HAP-1 (cell line): ENCODE data around the gene CLCA2.

Experiments used
- DNase-seq, 2 experiments: peaks; one replicate each; pipeline ENCODE4 v3.0.0-alpha.2; 2016 to 2020; ENCODE audit warnings: low spot score in 2 of 2
- H3K27me3 ChIP-seq: fragments of 250-450 bp; sonication (Bioruptor Pico); 2 replicates; pipeline ENCODE4 v1.5.1; 2020; ENCODE audit warnings: low read depth, mild to moderate bottlenecking, moderate library complexity
- H3K36me3 ChIP-seq: fragments of 250-450 bp; sonication (Bioruptor Pico); replicated peaks from 2 replicates; pipeline ENCODE4 v1.5.1; 2020; ENCODE audit warnings: mild to moderate bottlenecking
- H3K4me1 ChIP-seq: fragments of 250-450 bp; sonication (Bioruptor Pico); 2 replicates; pipeline ENCODE4 v1.5.1; 2020; ENCODE audit warnings: mild to moderate bottlenecking
- H3K4me3 ChIP-seq: fragments of 250-450 bp; sonication (Bioruptor Pico); 2 replicates; pipeline ENCODE4 v1.5.1; 2020; ENCODE audit warnings: mild to moderate bottlenecking, moderate library complexity
- H3K9me3 ChIP-seq: fragments of 250-450 bp; sonication (Bioruptor Pico); 2 replicates; pipeline ENCODE4 v1.5.1; 2020; ENCODE audit warnings: mild to moderate bottlenecking, moderate library complexity
- in situ Hi-C: fragments of 300-500 bp; cut with MboI; formaldehyde crosslinking; loops from 3 replicates; pipeline ENCODE4 v1.14.3; 2020; ENCODE audit warnings: low sequenced_read_pairs, inconsistent platforms, mixed read lengths

CLCA2 gene

DNA sequence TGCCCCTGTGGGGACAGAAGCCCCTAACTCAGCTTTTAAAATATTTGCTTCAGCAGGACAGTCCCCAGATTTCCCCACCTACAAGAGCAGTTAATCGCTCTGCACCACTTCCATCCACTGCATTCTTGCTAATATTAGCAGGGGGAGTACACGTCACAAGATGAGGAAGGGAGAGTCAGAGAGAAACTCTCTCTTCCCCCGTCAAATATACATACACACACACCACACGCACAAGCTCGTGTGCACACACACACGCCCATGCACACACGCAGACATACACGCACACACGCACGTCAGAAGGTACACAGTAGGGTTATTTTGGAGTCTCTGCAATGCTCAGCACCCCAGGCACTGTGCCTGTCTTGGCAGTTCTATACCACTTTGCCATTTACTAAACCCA is 46.9 kb downstream of the CLCA2 start:
- no peaks in the 10 kb centered on the region for H3K36me3 ChIP-seq
- DNase-seq: no peak
- H3K27me3 ChIP-seq: peaks cover 23% of the 10 kb centered on the region
- no peaks in the 10 kb centered on the region for H3K4me1 ChIP-seq
- no peaks in the 10 kb centered on the region for H3K9me3 ChIP-seq
- in situ Hi-C loops: no loop called here
- H3K4me3 ChIP-seq: no peak overlapping the region

DNA sequence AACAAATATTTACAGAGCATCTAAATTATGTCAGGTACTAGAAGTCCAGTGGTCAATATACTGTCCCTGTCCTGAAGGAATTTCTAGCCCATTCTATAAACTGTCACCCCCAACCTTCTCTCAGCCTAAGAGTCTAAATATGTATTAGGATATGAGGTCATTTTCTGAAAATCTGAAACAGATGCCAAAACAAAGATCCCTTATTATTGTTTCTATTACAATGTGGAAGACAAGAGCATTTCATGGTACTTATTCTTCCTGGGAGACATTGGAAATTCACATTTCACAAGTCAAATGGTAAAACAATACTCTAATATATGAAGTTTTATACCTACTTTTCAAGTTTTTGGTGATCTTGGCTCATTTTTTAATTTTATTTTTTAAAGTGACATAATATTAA is 47.3 kb downstream of the CLCA2 start:
- Histone ChIP-seq H3K4me1 (no peaks in the 10 kb centered on the region), H3K4me3 (no peak overlapping the region), H3K27me3 (peaks cover 23% of the 10 kb centered on the region), H3K9me3 (no peaks in the 10 kb centered on the region), H3K36me3 (no peaks in the 10 kb centered on the region)
- no peak for DNase-seq
- in situ Hi-C loops: no loop called here

DNA sequence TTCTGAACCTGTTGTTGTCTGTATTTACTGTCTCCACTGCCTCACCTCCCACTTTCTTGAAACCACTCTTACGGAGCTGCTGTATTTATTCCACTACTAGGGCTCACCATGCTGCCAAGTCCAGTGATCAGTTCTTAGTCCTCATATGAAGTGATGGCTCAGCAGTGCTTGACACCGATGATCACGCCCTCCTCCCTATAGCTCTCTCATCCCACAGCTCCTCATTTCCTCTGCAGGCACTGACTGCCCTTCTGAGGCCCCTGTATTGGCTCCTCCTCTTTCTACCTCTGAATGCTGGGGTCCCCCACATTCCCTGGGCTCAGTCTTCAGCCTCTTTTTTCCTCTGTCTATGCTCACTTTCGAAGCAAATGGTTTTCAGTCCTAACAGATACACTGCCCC is 48.2 kb downstream of the CLCA2 start:
- Histone ChIP-seq H3K4me3 (no peak overlapping the region), H3K27me3 (peaks cover 23% of the 10 kb centered on the region), H3K9me3 (no peaks in the 10 kb centered on the region), H3K36me3 (no peaks in the 10 kb centered on the region), H3K4me1 (no peaks in the 10 kb centered on the region)
- DNase-seq: no peak
- in situ Hi-C loops: no loop called here

- DNase-seq: no peak
- in situ Hi-C loops: no loop called here
Measured at GRCh38 chr1:86472767-86473166, 48.8 kb downstream of the CLCA2 start.

DNA sequence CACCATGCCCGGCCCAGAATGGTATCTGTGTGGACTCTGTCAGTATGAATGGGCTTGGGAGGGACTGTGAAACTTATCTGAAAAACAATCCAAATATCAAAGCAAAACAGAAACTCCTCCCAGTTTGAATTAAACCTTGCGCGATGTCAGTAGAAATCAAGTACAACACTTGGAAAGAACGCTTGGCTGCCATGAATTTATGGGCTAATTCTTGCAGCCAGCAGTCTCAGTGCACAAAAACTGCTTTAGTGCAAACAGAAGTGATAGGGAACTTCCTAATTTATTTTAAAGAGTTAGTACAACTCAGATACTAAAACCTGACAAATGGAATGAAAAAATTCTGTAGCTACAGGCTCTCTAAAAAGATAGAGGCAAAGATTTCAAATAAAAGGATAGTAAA is 53.3 kb downstream of the CLCA2 start:
- Histone ChIP-seq H3K4me1 (0 out of 2 replicates have a peak, but pooled peaks cover 2% of the 10 kb centered on the region), H3K36me3 (no peaks in the 10 kb centered on the region), H3K9me3 (no peaks in the 10 kb centered on the region), H3K4me3 (no peak overlapping the region), H3K27me3 (peaks cover 4% of the 10 kb centered on the region; the same call in 1 of the 2 replicates)
- no peak for DNase-seq
- in situ Hi-C loops: no loop called here

More at GRCh38 chr1:86472767-86473166, 48.8 kb downstream of the CLCA2 start:
- Histone ChIP-seq H3K4me1 (no peaks in the 10 kb centered on the region), H3K36me3 (no peaks in the 10 kb centered on the region), H3K9me3 (no peaks in the 10 kb centered on the region), H3K4me3 (no peak overlapping the region), H3K27me3 (peaks cover 22% of the 10 kb centered on the region)

DNA sequence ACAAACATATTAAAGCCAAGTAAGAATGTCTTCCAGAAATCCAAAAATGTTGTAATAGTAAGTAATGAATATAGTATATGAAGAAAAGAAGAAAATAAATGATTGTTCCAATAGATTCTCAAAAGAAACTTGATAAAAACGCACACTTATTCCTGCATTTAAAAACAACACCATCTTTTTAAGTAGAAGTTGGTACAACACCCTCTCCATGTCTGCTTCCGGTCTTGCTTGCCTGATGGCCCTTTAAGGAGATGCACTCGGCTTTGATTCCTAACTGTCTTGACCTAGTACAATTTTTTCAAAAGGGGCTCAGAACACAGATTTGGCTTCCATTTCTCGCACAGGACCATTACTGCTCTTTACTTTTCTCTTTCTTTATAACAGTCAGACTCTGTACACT is 53.7 kb downstream of the CLCA2 start:
- H3K27me3 ChIP-seq: peaks cover 4% of the 10 kb centered on the region; the same call in 1 of the 2 replicates
- H3K9me3 ChIP-seq: no peaks in the 10 kb centered on the region
- H3K4me1 ChIP-seq: 0 out of 2 replicates have a peak, but pooled peaks cover 3% of the 10 kb centered on the region
- no peaks in the 10 kb centered on the region for H3K36me3 ChIP-seq
- H3K4me3 ChIP-seq: no peak overlapping the region
- DNase-seq: no peak
- in situ Hi-C loops: no loop called here

DNA sequence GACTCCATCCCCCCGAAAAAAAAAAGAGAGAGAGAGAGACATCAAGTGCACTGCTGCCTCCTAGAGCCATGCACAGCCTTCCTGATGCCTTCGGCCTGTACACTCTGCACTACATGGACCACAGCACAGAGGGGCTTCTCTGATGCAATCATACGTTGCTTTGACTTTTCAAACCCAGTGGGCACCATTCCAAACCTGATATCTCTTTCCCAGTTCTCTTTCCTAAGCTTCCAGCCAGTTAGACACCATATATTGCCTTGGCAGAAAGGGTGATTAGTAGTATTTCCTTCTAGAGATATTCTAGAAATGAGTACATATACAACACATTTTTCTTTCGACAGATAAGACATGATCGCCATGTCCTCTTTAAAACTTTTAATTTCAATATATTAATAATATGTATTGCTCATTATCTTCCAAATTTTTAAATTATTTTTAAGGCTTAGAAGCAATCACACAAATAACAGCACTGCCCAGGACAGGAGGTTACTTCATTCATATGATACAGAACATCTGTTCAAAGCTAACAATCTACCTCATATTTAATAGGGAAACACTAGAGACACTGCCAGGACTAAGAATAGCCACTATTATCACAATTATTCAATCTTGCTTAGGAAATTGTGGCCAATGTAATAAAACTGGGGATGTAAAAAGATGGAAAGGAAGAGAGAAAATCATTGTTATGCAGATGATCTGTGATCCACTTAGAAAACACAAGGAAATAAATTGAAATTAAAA is 54.6 kb downstream of the CLCA2 start:
- no peak overlapping the region for H3K4me3 ChIP-seq
- H3K27me3 ChIP-seq: no peaks in the 10 kb centered on the region; the same call in 1 of the 2 replicates
- no peak for DNase-seq
- H3K4me1 ChIP-seq: 0 out of 2 replicates have a peak, but pooled peaks cover 3% of the 10 kb centered on the region
- in situ Hi-C loops: no loop called here
- H3K36me3 ChIP-seq: no peaks in the 10 kb centered on the region
- H3K9me3 ChIP-seq: no peaks in the 10 kb centered on the region

DNA sequence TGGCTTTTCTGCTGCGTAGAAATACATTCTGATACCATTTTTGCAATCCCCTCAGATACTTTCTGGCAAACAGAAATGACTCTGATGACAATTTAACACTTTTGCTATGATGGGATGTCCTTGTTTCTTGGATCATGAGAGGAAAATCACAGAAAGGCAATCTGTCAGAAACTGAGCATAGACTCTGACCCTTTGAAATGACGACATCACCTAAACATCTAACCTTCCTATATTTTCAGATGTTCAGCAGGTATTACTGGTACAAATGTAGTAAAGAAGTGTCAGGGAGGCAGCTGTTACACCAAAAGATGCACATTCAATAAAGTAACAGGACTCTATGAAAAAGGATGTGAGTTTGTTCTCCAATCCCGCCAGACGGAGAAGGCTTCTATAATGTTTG is 58.0 kb downstream of the CLCA2 start:
- no peaks in the 10 kb centered on the region; the same call in 1 of the 2 replicates for H3K27me3 ChIP-seq
- in situ Hi-C loops: no loop called here
- H3K9me3 ChIP-seq: no peaks in the 10 kb centered on the region
- H3K36me3 ChIP-seq: no peaks in the 10 kb centered on the region
- no peak for DNase-seq
- H3K4me1 ChIP-seq: 0 out of 2 replicates have a peak, but pooled peaks cover 3% of the 10 kb centered on the region
- no peak overlapping the region for H3K4me3 ChIP-seq

- Histone ChIP-seq H3K4me3 (no peak overlapping the region), H3K27me3 (no peaks in the 10 kb centered on the region), H3K36me3 (no peaks in the 10 kb centered on the region), H3K9me3 (no peaks in the 10 kb centered on the region), H3K4me1 (0 out of 2 replicates have a peak, but pooled peaks cover under 1% of the 10 kb centered on the region)
- DNase-seq: no peak
- in situ Hi-C loops: no loop called here
Measured at GRCh38 chr1:86487131-86487810, 63.3 kb downstream of the CLCA2 start.

DNA sequence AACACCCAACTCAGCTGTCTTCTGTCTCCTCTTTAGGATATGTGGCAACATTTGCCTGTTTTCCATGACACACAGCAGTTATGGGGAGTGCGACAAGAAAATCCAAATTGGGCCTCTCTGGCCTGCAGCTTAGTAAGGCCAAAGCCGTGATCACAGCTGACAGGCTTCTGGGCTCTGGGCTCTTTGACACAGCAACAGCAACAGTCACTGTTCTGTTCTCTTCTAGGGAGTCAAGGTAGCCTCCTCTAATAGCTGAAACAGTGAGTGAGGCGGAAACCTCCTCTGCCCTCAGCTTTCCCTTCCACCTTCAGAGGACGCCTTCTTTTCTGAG is 63.8 kb downstream of the CLCA2 start:
- Histone ChIP-seq H3K36me3 (no peaks in the 10 kb centered on the region), H3K4me3 (no peak overlapping the region), H3K27me3 (no peaks in the 10 kb centered on the region), H3K4me1 (no peaks in the 10 kb centered on the region), H3K9me3 (no peaks in the 10 kb centered on the region)
- DNase-seq: no peak
- in situ Hi-C loops: no loop called here

- Histone ChIP-seq H3K27me3 (no peaks in the 10 kb centered on the region), H3K4me3 (no peak overlapping the region), H3K36me3 (no peaks in the 10 kb centered on the region), H3K4me1 (no peaks in the 10 kb centered on the region), H3K9me3 (no peaks in the 10 kb centered on the region)
- in situ Hi-C loops: no loop called here
- DNase-seq: no peak
Measured at GRCh38 chr1:86489242-86489878, 65.4 kb downstream of the CLCA2 start.

- H3K9me3 ChIP-seq: no peaks in the 10 kb centered on the region
- no peak for DNase-seq
- in situ Hi-C loops: no loop called here
Measured at GRCh38 chr1:86491171-86491950, 67.4 kb downstream of the CLCA2 start.

GRCh38 chr1:86498281-86498680 is 74.3 kb downstream of the CLCA2 start:
- Histone ChIP-seq H3K4me3 (no peak overlapping the region), H3K27me3 (no peaks in the 10 kb centered on the region; the same call in 1 of the 2 replicates), H3K4me1 (no peaks in the 10 kb centered on the region), H3K9me3 (no peaks in the 10 kb centered on the region), H3K36me3 (no peaks in the 10 kb centered on the region)
- in situ Hi-C loops: no loop called here
- DNase-seq: no peak

More at GRCh38 chr1:86491171-86491950, 67.4 kb downstream of the CLCA2 start:
- H3K27me3 ChIP-seq: no peaks in the 10 kb centered on the region; the same call in 1 of the 2 replicates
- no peak overlapping the region for H3K4me3 ChIP-seq
- H3K4me1 ChIP-seq: no peaks in the 10 kb centered on the region
- H3K36me3 ChIP-seq: no peaks in the 10 kb centered on the region
